Ectodermal cell (in vitro differentiated cells): ENCODE results near the gene ROR2.

ENCODE experiments used
- H3K27ac ChIP-seq: 2 replicates; pipeline ENCODE4 v1.7.0; 2013; ENCODE audit warnings: mild to moderate bottlenecking, low read depth, low read length; ENCODE audit not compliant: insufficient read depth, poor library complexity, severe bottlenecking
- H3K27me3 ChIP-seq: 2 replicates; pipeline ENCODE4 v1.7.0; 2013; ENCODE audit warnings: mild to moderate bottlenecking, low read length; ENCODE audit not compliant: insufficient read depth, control insufficient read depth, poor library complexity, severe bottlenecking
- H3K36me3 ChIP-seq: one replicate; pipeline ENCODE4 v1.7.0; 2013; ENCODE audit warnings: low read length; ENCODE audit not compliant: control insufficient read depth, insufficient read depth
- H3K4me1 ChIP-seq: one replicate; pipeline ENCODE4 v1.7.0; 2013; ENCODE audit warnings: low read length; ENCODE audit not compliant: control insufficient read depth, insufficient read depth
- H3K4me3 ChIP-seq: 2 replicates; pipeline ENCODE4 v1.7.0; 2013; ENCODE audit warnings: low read depth, low read length, control low read depth; ENCODE audit not compliant: insufficient read depth
- H3K9me3 ChIP-seq: 2 replicates; pipeline ENCODE4 v1.7.0; 2013; ENCODE audit warnings: mild to moderate bottlenecking, low read length, moderate library complexity; ENCODE audit not compliant: control insufficient read depth
- WGBS, 2 experiments: methylation state at CpG; one replicate each; pipeline ENCODE4 v1.1.7; 2013; ENCODE audit warnings: missing lambda C conversion rate in 2 of 2; 5-methylcytosine and 5-hydroxymethylcytosine counted together

Gene ROR2

GRCh38 chr9:91677331-91677730 is 272.7 kb downstream of the ROR2 start:
- Histone ChIP-seq H3K36me3 (no peaks in the 10 kb centered on the region), H3K27ac (no peak overlapping the region), H3K9me3 (no peaks in the 10 kb centered on the region), H3K4me1 (peaks cover 12% of the 10 kb centered on the region), H3K4me3 (no peak overlapping the region), H3K27me3 (no peaks in the 10 kb centered on the region)
- 85% methylated on average over 3 of the region's 3 CpGs for WGBS, 2 experiments

DNA sequence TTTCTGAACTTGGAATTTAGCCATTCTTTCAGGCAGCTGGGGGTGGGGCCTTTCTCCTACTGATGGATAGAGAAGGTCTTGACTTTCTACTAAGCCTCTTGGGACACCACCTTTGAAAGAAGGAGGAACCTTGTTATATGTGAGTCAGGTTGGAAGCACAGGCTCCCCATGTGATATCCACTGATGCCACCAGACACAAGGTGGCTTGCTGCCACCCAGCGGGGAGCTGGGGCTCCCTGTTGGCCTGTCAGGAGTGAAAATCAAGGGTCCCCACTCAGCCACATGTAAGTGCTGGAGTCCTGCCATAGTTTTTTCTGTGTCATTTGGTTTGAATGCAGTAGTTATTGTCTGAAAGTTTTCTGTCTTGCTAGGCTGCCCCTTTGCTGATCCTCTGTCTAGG is 274.0 kb downstream of the ROR2 start:
- H3K36me3 ChIP-seq: no peaks in the 10 kb centered on the region
- H3K27me3 ChIP-seq: no peaks in the 10 kb centered on the region
- peaks cover 12% of the 10 kb centered on the region for H3K4me1 ChIP-seq
- no peak overlapping the region for H3K4me3 ChIP-seq
- H3K9me3 ChIP-seq: no peaks in the 10 kb centered on the region
- WGBS, 2 experiments: 96 to 97% methylated on average over 1 of the region's 1 CpG
- H3K27ac ChIP-seq: no peak overlapping the region

DNA sequence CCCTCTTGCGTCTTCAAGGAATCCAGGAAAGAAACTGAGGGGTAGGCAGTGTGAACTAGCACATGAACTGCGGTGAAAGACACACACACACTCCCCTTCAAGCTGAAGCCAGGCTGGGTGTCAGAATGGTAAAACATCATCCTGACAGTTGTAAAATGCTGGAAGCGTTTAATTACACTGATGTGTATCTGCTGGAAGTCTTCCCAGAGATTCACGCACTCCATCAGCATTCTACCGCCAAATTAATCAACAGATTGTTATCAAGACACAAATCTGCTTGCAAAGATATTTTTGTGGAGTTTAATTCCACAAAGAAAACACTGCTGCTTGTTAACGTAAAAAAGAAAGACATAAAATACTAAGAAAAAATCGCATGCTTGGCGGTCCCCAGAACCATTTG is 285.4 kb downstream of the ROR2 start:
- H3K36me3 ChIP-seq: no peaks in the 10 kb centered on the region
- no peaks in the 10 kb centered on the region for H3K27me3 ChIP-seq
- no peak overlapping the region for H3K27ac ChIP-seq
- no peaks in the 10 kb centered on the region for H3K9me3 ChIP-seq
- no peaks in the 10 kb centered on the region for H3K4me1 ChIP-seq
- H3K4me3 ChIP-seq: no peak overlapping the region
- WGBS, 2 experiments: 94 to 95% methylated on average over 8 of the region's 8 CpGs

DNA sequence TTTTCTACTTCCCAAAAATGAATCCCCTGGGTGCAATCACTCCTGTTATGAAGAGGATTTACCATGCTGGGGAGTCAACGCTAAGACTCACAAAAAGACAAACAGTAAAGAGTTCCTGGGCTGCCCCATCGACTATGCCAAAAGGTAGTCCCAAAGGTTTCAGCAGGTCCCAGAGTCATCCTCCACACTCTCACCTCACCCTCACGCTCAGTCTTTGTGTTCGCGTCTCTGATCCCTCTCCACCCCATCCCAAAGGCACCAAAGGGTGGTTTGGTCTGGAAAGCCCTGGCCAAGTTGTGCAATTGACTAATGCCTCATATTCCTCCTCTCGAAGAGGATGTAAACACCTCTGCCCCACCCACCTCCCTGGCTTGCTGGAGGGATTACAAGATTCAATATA is 286.2 kb downstream of the ROR2 start:
- Histone ChIP-seq H3K36me3 (no peaks in the 10 kb centered on the region), H3K27me3 (no peaks in the 10 kb centered on the region), H3K4me3 (no peak overlapping the region), H3K27ac (no peak overlapping the region), H3K4me1 (no peaks in the 10 kb centered on the region), H3K9me3 (no peaks in the 10 kb centered on the region)
- 95 to 97% methylated on average over 6 of the region's 6 CpGs for WGBS, 2 experiments

- Histone ChIP-seq H3K9me3 (no peaks in the 10 kb centered on the region), H3K27ac (no peak overlapping the region), H3K27me3 (no peaks in the 10 kb centered on the region), H3K4me1 (no peaks in the 10 kb centered on the region), H3K4me3 (no peak overlapping the region), H3K36me3 (no peaks in the 10 kb centered on the region)
- WGBS, 2 experiments: 98 to 99% methylated on average over 3 of the region's 3 CpGs
These were observed 288.6 kb downstream of the ROR2 start for GRCh38 chr9:91661451-91661850.

GRCh38 chr9:91660521-91660920 is 289.5 kb downstream of the ROR2 start:
- Histone ChIP-seq H3K36me3 (no peaks in the 10 kb centered on the region), H3K9me3 (no peaks in the 10 kb centered on the region), H3K4me3 (no peak overlapping the region), H3K27ac (no peak overlapping the region), H3K4me1 (no peaks in the 10 kb centered on the region), H3K27me3 (no peaks in the 10 kb centered on the region)
- 90 to 100% methylated on average over 1 of the region's 1 CpG for WGBS, 2 experiments

- no peaks in the 10 kb centered on the region for H3K4me1 ChIP-seq
- H3K27ac ChIP-seq: no peak overlapping the region
- WGBS, 2 experiments: 80% methylated on average over 5 of the region's 6 CpGs
- H3K4me3 ChIP-seq: no peak overlapping the region
- no peaks in the 10 kb centered on the region for H3K27me3 ChIP-seq
- no peaks in the 10 kb centered on the region for H3K36me3 ChIP-seq
- no peaks in the 10 kb centered on the region for H3K9me3 ChIP-seq
These were observed 290.2 kb downstream of the ROR2 start for GRCh38 chr9:91659529-91660495.

- no peaks in the 10 kb centered on the region for H3K36me3 ChIP-seq
- no peaks in the 10 kb centered on the region for H3K9me3 ChIP-seq
- no peak overlapping the region for H3K27ac ChIP-seq
- H3K4me1 ChIP-seq: no peaks in the 10 kb centered on the region
- H3K27me3 ChIP-seq: no peaks in the 10 kb centered on the region
- WGBS, 2 experiments: 97 to 98% methylated on average over 9 of the region's 9 CpGs
- H3K4me3 ChIP-seq: no peak overlapping the region
These were observed 291.4 kb downstream of the ROR2 start for GRCh38 chr9:91658513-91659105.

DNA sequence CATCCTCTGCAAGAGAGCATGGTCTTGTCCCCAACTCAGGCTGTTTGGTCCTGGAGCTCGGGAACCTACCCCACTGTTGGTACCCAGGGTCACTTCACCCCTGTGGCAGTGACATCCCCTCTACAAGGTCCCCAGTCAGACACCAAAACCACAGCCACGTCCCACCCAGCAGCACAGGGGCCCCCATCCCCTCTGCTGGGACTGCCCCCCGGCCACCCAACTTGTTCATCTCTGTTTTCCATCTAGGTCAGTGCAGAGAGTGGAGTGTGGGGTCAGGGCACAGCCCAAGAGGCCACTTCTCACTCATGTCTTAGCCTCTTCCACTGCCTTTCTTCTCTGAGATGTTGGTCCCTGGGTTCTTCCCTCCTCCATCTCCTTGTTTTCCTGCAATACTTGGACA is 292.5 kb downstream of the ROR2 start:
- Histone ChIP-seq H3K27me3 (no peaks in the 10 kb centered on the region), H3K4me3 (no peak overlapping the region), H3K36me3 (no peaks in the 10 kb centered on the region), H3K4me1 (no peaks in the 10 kb centered on the region), H3K9me3 (no peaks in the 10 kb centered on the region), H3K27ac (no peak overlapping the region)
- 90 to 94% methylated on average over 3 of the region's 3 CpGs for WGBS, 2 experiments

DNA sequence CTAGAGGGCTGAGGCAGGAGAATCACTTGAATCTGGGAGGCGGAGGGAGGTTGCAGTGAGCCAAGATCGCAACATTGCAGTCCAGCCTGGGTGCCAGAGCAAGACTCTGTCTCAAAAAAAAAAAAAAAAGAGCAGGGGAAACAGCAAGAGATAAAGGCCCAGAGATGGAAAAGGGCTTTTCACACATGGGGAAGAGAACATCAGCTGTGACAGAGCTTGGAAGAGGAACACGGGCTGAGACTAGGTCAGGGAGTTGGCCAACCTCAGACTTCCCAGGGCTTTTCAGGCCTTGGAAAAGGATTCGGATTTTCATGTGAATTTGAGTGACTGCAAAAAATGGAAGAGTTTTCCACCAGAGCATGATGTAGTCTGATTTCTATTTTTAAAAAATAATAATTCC is 294.4 kb downstream of the ROR2 start:
- Histone ChIP-seq H3K9me3 (no peaks in the 10 kb centered on the region), H3K27me3 (no peaks in the 10 kb centered on the region), H3K4me3 (no peak overlapping the region), H3K4me1 (no peaks in the 10 kb centered on the region), H3K27ac (no peak overlapping the region), H3K36me3 (no peaks in the 10 kb centered on the region)
- 96 to 98% methylated on average over 4 of the region's 4 CpGs for WGBS, 2 experiments
